T-cell (primary cell): ENCODE data around the gene ARHGAP22. TPM values are rescaled to one million over a fixed set of nuclear protein-coding genes. Genes with fewer than 3 reads are reported as not detected.

Experiments
- ATAC-seq, 4 experiments: fragments of 200-7000 bp in 3 of 4; fragments of 150-1000 bp in 1 of 4; cut with Tn5 transposase; replicated peaks in 1 of 4; 1 replicate in 3 of 4; 2 replicates in 1 of 4; pipeline ENCODE4 v1.10.0; 2021; ENCODE audit warnings: moderate library complexity in 3 of 4, mild to moderate bottlenecking in 2 of 4, moderate number of reproducible peaks in 1 of 4
- CTCF ChIA-PET, 2 donors: fragments of 300-600 bp; sonication (Branson Sonifier 250); formaldehyde crosslinking; loops; one replicate each; lab custom pipeline; 2022; ENCODE audit warnings: antibody characterized with exemption in 2 of 2; lab: Charles Lee
- POLR2A ChIA-PET, 2 donors: fragments of 300-600 bp; sonication (Branson Sonifier 250); formaldehyde crosslinking; loops; one replicate each; lab custom pipeline; 2022; ENCODE audit warnings: antibody characterized with exemption in 2 of 2; lab: Charles Lee
- DNase-seq, 35 experiments: peaks; one replicate each; pipeline versions ENCODE4 v3.0.0 to v3.0.0-alpha.2; 2013 to 2023
- H3K27ac ChIP-seq: one replicate; pipeline ENCODE4 v1.5.1; 2013; ENCODE audit warnings: low read length
- H3K27me3 ChIP-seq, 2 experiments: replicated peaks in 1 of 2; 1 replicate in 1 of 2; 2 replicates in 1 of 2; pipeline versions ENCODE4 v1.6.1 to v1.7.0; 2013; ENCODE audit warnings: low read length in 1 of 2, mixed read lengths in 1 of 2; ENCODE audit not compliant: control insufficient read depth in 2 of 2, insufficient read depth in 2 of 2; ENCODE audit errors: extremely low read depth in 1 of 2
- H3K36me3 ChIP-seq, 2 donors: 1 replicate in 1 of 2; 2 replicates in 1 of 2; pipeline versions ENCODE4 v1.6.1 to v1.7.0; 2013; ENCODE audit warnings: low read length in 1 of 2; ENCODE audit not compliant: control insufficient read depth in 2 of 2, insufficient read depth in 1 of 2; ENCODE audit errors: extremely low read depth in 1 of 2
- H3K4me1 ChIP-seq, 2 experiments: 1 replicate in 1 of 2; 2 replicates in 1 of 2; pipeline versions ENCODE4 v1.6.1 to v1.7.0; 2013; ENCODE audit warnings: low read length in 2 of 2, mixed read lengths in 1 of 2; ENCODE audit not compliant: insufficient read depth in 2 of 2, control insufficient read depth in 1 of 2; ENCODE audit errors: extremely low read depth in 1 of 2
- H3K4me3 ChIP-seq, 2 donors: 1 replicate in 1 of 2; 2 replicates in 1 of 2; pipeline versions ENCODE4 v1.5.1 to v1.7.0; 2013; ENCODE audit warnings: mild to moderate bottlenecking in 2 of 2, low read length in 1 of 2, moderate library complexity in 1 of 2; ENCODE audit not compliant: control insufficient read depth in 1 of 2; ENCODE audit errors: extremely low read depth in 1 of 2
- H3K9me3 ChIP-seq: 2 replicates; pipeline ENCODE4 v1.7.0; 2013
- H3K27ac Mint-ChIP-seq, 2 donors: one replicate each; pipeline ENCODE4 v1.8.0; 2020 to 2021; ENCODE audit warnings: mild to moderate bottlenecking in 2 of 2, mixed read lengths in 2 of 2
- H3K27me3 Mint-ChIP-seq, 2 donors: one replicate each; pipeline ENCODE4 v1.8.0; 2021 to 2022; ENCODE audit warnings: mixed read lengths in 2 of 2
- H3K36me3 Mint-ChIP-seq: one replicate; pipeline ENCODE4 v1.8.0; 2021; ENCODE audit warnings: mixed read lengths
- H3K4me1 Mint-ChIP-seq, 3 donors: one replicate each; pipeline ENCODE4 v1.8.0; 2020 to 2022; ENCODE audit warnings: mixed read lengths in 3 of 3, mild to moderate bottlenecking in 1 of 3
- H3K4me3 Mint-ChIP-seq, 3 donors: one replicate each; pipeline ENCODE4 v1.8.0; 2020 to 2022; ENCODE audit warnings: mild to moderate bottlenecking in 3 of 3, mixed read lengths in 3 of 3, moderate library complexity in 3 of 3
- H3K9me3 Mint-ChIP-seq, 3 donors: one replicate each; pipeline ENCODE4 v1.8.0; 2020 to 2022; ENCODE audit warnings: mixed read lengths in 3 of 3
- WGBS: methylation state at CpG from one replicate; pipeline ENCODE4 v1.1.5; 2013; ENCODE audit warnings: missing lambda C conversion rate; ENCODE audit not compliant: insufficient coverage; 5-methylcytosine and 5-hydroxymethylcytosine counted together
- total RNA-seq, 35 experiments: library from RNA in 6 of 35; stranded (reverse) in 6 of 35; fragments of 120-200 nt in 1 of 35; gene quantifications; one replicate each; pipeline versions ENCODE4 v1.2.1 to v1.2.4 and lab custom pipeline; 2013 to 2026

The ARHGAP22 gene
- total RNA-seq, 5 donors from 2014 or later (not counting 1 experiment from before 2014, with no cell fraction given) = 0.33 to 2.2 (median 0.60) TPM

- 75% methylated on average over 4 of the region's 15 CpGs for WGBS
Measured at GRCh38 chr10:48451969-48452878, 152.6 kb downstream of the ARHGAP22 start.

GRCh38 chr10:48450741-48451466 is 154.0 kb downstream of the ARHGAP22 start:
- Mint-ChIP-seq H3K27me3 (peaks cover 0 to 11% of the 10 kb centered on the region in 2 donors), H3K36me3 (no peaks in the 10 kb centered on the region), H3K4me3 (no peak overlapping the region), H3K27ac (no peak overlapping the region), H3K9me3 (no peaks in the 10 kb centered on the region), H3K4me1 (peaks cover 0 to 4% (median 0%) of the 10 kb centered on the region in 3 donors)
- H3K27ac ChIP-seq = no peak overlapping the region
- H3K9me3 ChIP-seq = no peaks in the 10 kb centered on the region
- DNase-seq (no peak), ATAC-seq (no peak)
- H3K4me1 ChIP-seq = no peaks in the 10 kb centered on the region
- H3K36me3 ChIP-seq = no peaks in the 10 kb centered on the region
- ChIA-PET POLR2A (no interaction called here), CTCF (no interaction called here)
- no peak overlapping the region for H3K4me3 ChIP-seq
- peaks cover 0 to 34% of the 10 kb centered on the region in 2 experiments for H3K27me3 ChIP-seq
- WGBS = 93% methylated on average over 40 of the region's 43 CpGs

More at GRCh38 chr10:48451969-48452878, 152.6 kb downstream of the ARHGAP22 start:
- no peak for DNase-seq
- Histone ChIP-seq H3K9me3 (no peaks in the 10 kb centered on the region), H3K4me3 (no peak overlapping the region), H3K27ac (no peak overlapping the region), H3K4me1 (no peaks in the 10 kb centered on the region), H3K27me3 (peaks cover 0 to 43% of the 10 kb centered on the region in 2 experiments), H3K36me3 (no peaks in the 10 kb centered on the region)
- H3K4me3 Mint-ChIP-seq = no peak overlapping the region
- no peaks in the 10 kb centered on the region for H3K9me3 Mint-ChIP-seq
- ATAC-seq = no peak
- POLR2A ChIA-PET = no interaction called here
- H3K36me3 Mint-ChIP-seq = no peaks in the 10 kb centered on the region
- H3K4me1 Mint-ChIP-seq = peaks cover 0 to 4% (median 0%) of the 10 kb centered on the region in 3 donors
- H3K27me3 Mint-ChIP-seq = peaks cover 2 to 11% of the 10 kb centered on the region in 2 donors
- CTCF ChIA-PET = no interaction called here
- H3K27ac Mint-ChIP-seq = no peak overlapping the region

GRCh38 chr10:48450233-48450740 is 154.6 kb downstream of the ARHGAP22 start:
- ATAC-seq = no peak
- H3K4me1 Mint-ChIP-seq = peaks cover 0 to 4% (median 0%) of the 10 kb centered on the region in 3 donors
- no peaks in the 10 kb centered on the region for H3K4me1 ChIP-seq
- H3K4me3 ChIP-seq = no peak overlapping the region
- 95% methylated on average over 49 of the region's 49 CpGs for WGBS
- peaks cover 0 to 11% of the 10 kb centered on the region in 2 donors for H3K27me3 Mint-ChIP-seq
- no peaks in the 10 kb centered on the region for H3K36me3 Mint-ChIP-seq
- no peak for DNase-seq
- H3K9me3 Mint-ChIP-seq = no peaks in the 10 kb centered on the region
- ChIA-PET POLR2A (no interaction called here), CTCF (no interaction called here)
- H3K27me3 ChIP-seq = peaks cover 0 to 31% of the 10 kb centered on the region in 2 experiments
- no peak overlapping the region for H3K4me3 Mint-ChIP-seq
- no peak overlapping the region for H3K27ac Mint-ChIP-seq
- no peaks in the 10 kb centered on the region for H3K36me3 ChIP-seq
- H3K27ac ChIP-seq = no peak overlapping the region
- no peaks in the 10 kb centered on the region for H3K9me3 ChIP-seq

GRCh38 chr10:48449501-48450232 is 155.2 kb downstream of the ARHGAP22 start:
- CTCF ChIA-PET = no interaction called here
- POLR2A ChIA-PET = no interaction called here

GRCh38 chr10:48448796-48449195 is 156.1 kb downstream of the ARHGAP22 start:
- Mint-ChIP-seq H3K27me3 (peaks cover 0 to 7% of the 10 kb centered on the region in 2 donors), H3K4me1 (peaks cover 0 to 4% (median 0%) of the 10 kb centered on the region in 3 donors), H3K36me3 (no peaks in the 10 kb centered on the region), H3K4me3 (no peak overlapping the region), H3K27ac (no peak overlapping the region), H3K9me3 (no peaks in the 10 kb centered on the region)
- Histone ChIP-seq H3K27ac (no peak overlapping the region), H3K27me3 (peaks cover 0 to 31% of the 10 kb centered on the region in 2 experiments), H3K4me3 (no peak overlapping the region), H3K4me1 (no peaks in the 10 kb centered on the region), H3K9me3 (no peaks in the 10 kb centered on the region), H3K36me3 (no peaks in the 10 kb centered on the region)
- CTCF ChIA-PET = no interaction called here
- DNase-seq = no peak
- WGBS = 88% methylated on average over 3 of the region's 4 CpGs
- ATAC-seq = no peak
- POLR2A ChIA-PET = no interaction called here

More at GRCh38 chr10:48449501-48450232, 155.2 kb downstream of the ARHGAP22 start:
- H3K4me3 Mint-ChIP-seq = no peak overlapping the region
- H3K27me3 ChIP-seq = peaks cover 0 to 33% of the 10 kb centered on the region in 2 experiments
- no peaks in the 10 kb centered on the region for H3K9me3 Mint-ChIP-seq
- H3K36me3 ChIP-seq = no peaks in the 10 kb centered on the region
- no peak for ATAC-seq
- H3K4me3 ChIP-seq = no peak overlapping the region
- peaks cover 0 to 7% of the 10 kb centered on the region in 2 donors for H3K27me3 Mint-ChIP-seq
- no peak for DNase-seq
- WGBS = 85% methylated on average over 19 of the region's 19 CpGs
- H3K36me3 Mint-ChIP-seq = no peaks in the 10 kb centered on the region
- peaks cover 0 to 4% (median 0%) of the 10 kb centered on the region in 3 donors for H3K4me1 Mint-ChIP-seq
- H3K27ac Mint-ChIP-seq = no peak overlapping the region
- no peak overlapping the region for H3K27ac ChIP-seq
- H3K4me1 ChIP-seq = no peaks in the 10 kb centered on the region
- no peaks in the 10 kb centered on the region for H3K9me3 ChIP-seq
